HL-60 (cell line): ENCODE data around the gene TUBA1B.

Experiments used
- DNase-seq, 2 experiments: peaks; one replicate each; pipeline ENCODE4 v3.0.0-alpha.2; 2010 to 2020; ENCODE audit warnings: low read depth in 1 of 2, low spot score in 1 of 2
- H3K27ac ChIP-seq: fragments of 250-450 bp; sonication (Bioruptor Pico); replicated peaks from 2 replicates; pipeline ENCODE4 v1.5.1; 2020; ENCODE audit warnings: mild to moderate bottlenecking, moderate library complexity
- H3K27me3 ChIP-seq: fragments of 250-450 bp; sonication (Bioruptor Pico); 2 replicates; pipeline ENCODE4 v1.5.1; 2021; ENCODE audit warnings: mild to moderate bottlenecking, moderate library complexity; ENCODE audit not compliant: insufficient read depth, poor library complexity, severe bottlenecking
- H3K4me3 ChIP-seq: replicated peaks from 2 replicates; pipeline ENCODE4 v1.5.1; 2011; ENCODE audit warnings: mild to moderate bottlenecking, control low read depth, low read length; ENCODE audit not compliant: insufficient read depth
- CTCF ChIP-seq: IDR thresholded peaks from one replicate; pipeline ENCODE4 v1.5.1; 2011; ENCODE audit warnings: low read length, control low read depth, inconsistent platforms; ENCODE audit not compliant: insufficient read depth
- GABPA ChIP-seq: IDR thresholded peaks from 2 replicates; pipeline ENCODE4 v1.6.1; 2012; ENCODE audit warnings: low read depth
- POLR2AphosphoS5 ChIP-seq: IDR thresholded peaks from 2 replicates; pipeline ENCODE4 v1.6.1; 2012; ENCODE audit warnings: low read depth
- REST ChIP-seq: IDR thresholded peaks from 2 replicates; pipeline ENCODE4 v1.6.1; 2012; ENCODE audit warnings: low read depth; ENCODE audit not compliant: insufficient replicate concordance
- SPI1 ChIP-seq: IDR thresholded peaks from 2 replicates; pipeline ENCODE4 v1.6.1; 2012; ENCODE audit warnings: low read depth, mild to moderate bottlenecking, borderline replicate concordance

Gene TUBA1B

GRCh38 chr12:49100380-49100779 is 30.8 kb downstream of the TUBA1B start:
- no peak for DNase-seq
- H3K27me3 ChIP-seq, result no peaks in the 10 kb centered on the region
- H3K27ac ChIP-seq, result no peak overlapping the region
- H3K4me3 ChIP-seq, result no peak overlapping the region
- TF ChIP-seq CTCF (no peak), POLR2AphosphoS5 (no peak), REST (no peak), GABPA (no peak), SPI1 (no peak)

GRCh38 chr12:49098703-49099102 is 32.5 kb downstream of the TUBA1B start:
- TF ChIP-seq REST, result no peak
- no peak for TF ChIP-seq CTCF
- TF ChIP-seq SPI1, result no peak
- H3K4me3 ChIP-seq, result no peak overlapping the region
- no peak for DNase-seq
- no peak overlapping the region for H3K27ac ChIP-seq
- H3K27me3 ChIP-seq, result peaks cover 16% of the 10 kb centered on the region

- Histone ChIP-seq H3K27ac (no peak overlapping the region), H3K4me3 (no peak overlapping the region), H3K27me3 (peaks cover 20% of the 10 kb centered on the region)
- peak in 1 of 2 experiments; percentile 52 for DNase-seq
- TF ChIP-seq REST (no peak), CTCF (peak; percentile 85)
Measured at GRCh38 chr12:49098035-49098451, 33.2 kb downstream of the TUBA1B start.
